Immature natural killer cell (primary cell): ENCODE measurements around the gene CHKB. TPM values are rescaled to one million over a fixed set of nuclear protein-coding genes. Genes with fewer than 3 reads are reported as not detected.

Experiments
- DNase-seq, 3 donors: peaks; one replicate each; pipeline ENCODE4 v3.0.0; 2022; ENCODE audit warnings: mixed read lengths in 1 of 3
- H3K27ac Mint-ChIP-seq, 6 donors: one replicate each; pipeline ENCODE4 v1.8.0; 2020; ENCODE audit warnings: mixed read lengths in 6 of 6, mild to moderate bottlenecking in 5 of 6, inconsistent platforms in 4 of 6, moderate library complexity in 3 of 6
- H3K27me3 Mint-ChIP-seq, 3 donors: one replicate each; pipeline ENCODE4 v1.8.0; 2020 to 2021; ENCODE audit warnings: low read depth in 3 of 3, mild to moderate bottlenecking in 3 of 3, mixed read lengths in 3 of 3, moderate library complexity in 3 of 3, inconsistent platforms in 1 of 3
- H3K36me3 Mint-ChIP-seq, 3 donors: one replicate each; pipeline ENCODE4 v1.8.0; 2020; ENCODE audit warnings: mixed read lengths in 3 of 3, inconsistent platforms in 2 of 3, mild to moderate bottlenecking in 2 of 3
- H3K4me1 Mint-ChIP-seq, 2 donors: one replicate each; pipeline ENCODE4 v1.8.0; 2020; ENCODE audit warnings: inconsistent platforms in 2 of 2, mild to moderate bottlenecking in 2 of 2, mixed read lengths in 2 of 2, moderate library complexity in 1 of 2
- H3K4me3 Mint-ChIP-seq, 5 donors: one replicate each; pipeline ENCODE4 v1.8.0; 2020; ENCODE audit warnings: mild to moderate bottlenecking in 5 of 5, mixed read lengths in 5 of 5, inconsistent platforms in 3 of 5, moderate library complexity in 3 of 5
- H3K9me3 Mint-ChIP-seq, 6 donors: one replicate each; pipeline ENCODE4 v1.8.0; 2020; ENCODE audit warnings: mild to moderate bottlenecking in 6 of 6, mixed read lengths in 6 of 6, inconsistent platforms in 4 of 6, moderate library complexity in 3 of 6
- polyA plus RNA-seq, 3 donors: library from polyadenylated mRNA; unstranded; fragments of 300-500 nt; fragmentation: Illumina TruSeq; gene quantifications; one replicate each; pipeline ENCODE4 v1.2.3, GENCODE V29; 2021

The CHKB gene
- polyA plus RNA-seq, 3 donors from 2014 or later: 44.0 to 51.3 (median 49.4) TPM

DNA sequence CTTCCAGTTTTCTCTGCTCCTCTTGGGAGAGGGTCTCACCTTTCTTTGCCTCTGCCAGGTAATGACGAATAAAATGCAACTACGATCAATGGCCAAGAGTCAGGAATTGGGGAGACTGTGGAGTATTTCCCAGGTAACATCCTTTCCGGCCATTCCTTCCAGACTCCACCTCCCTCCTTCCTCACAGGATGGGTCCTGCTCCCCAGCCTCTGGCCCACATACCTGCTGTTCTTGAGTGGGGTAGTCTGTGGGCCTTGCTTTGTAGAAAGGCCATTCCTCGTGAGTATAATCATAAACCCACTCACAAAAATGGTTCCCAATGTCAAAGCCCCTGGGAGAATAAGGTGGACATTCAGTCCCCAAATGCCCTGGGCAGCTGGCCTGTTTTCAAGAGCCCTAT, 2.9 kb downstream of the CHKB start:
- H3K4me3 Mint-ChIP-seq: no peak overlapping the region

DNA sequence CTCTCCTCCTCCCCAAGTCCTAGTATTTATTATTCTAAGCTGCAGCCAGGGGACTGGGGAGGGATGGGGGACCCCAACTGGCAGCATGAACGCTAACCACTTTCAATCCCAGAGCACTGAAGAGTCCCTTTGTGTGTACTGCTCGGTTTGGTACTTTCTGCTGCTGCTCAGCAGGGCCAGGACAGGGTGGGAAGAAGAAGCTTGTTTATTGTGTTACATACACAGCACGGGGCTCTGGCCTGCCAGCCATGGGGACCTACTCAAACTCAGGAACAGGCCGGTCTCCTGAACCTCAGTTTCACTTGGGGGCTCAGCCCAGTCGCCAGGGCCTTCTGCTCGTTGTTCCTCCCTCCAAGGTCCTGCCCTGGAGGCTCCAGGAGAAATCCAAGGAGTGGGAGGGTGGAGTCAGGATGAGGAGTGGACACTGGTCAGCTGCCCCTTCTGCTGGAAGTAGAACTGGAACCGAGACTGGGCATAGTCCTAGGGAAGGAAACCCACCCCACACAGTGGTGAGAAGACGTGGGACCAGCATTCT, 3.8 kb downstream of the CHKB start:
- peaks cover 0 to 7% (median 3%) of the 10 kb centered on the region in 3 donors for H3K36me3 Mint-ChIP-seq
- no peak overlapping the region for H3K27ac Mint-ChIP-seq
- peaks cover 13 to 35% of the 10 kb centered on the region in 2 donors for H3K4me1 Mint-ChIP-seq
- H3K4me3 Mint-ChIP-seq: no peak overlapping the region
- no peaks in the 10 kb centered on the region for H3K9me3 Mint-ChIP-seq
- H3K27me3 Mint-ChIP-seq: peaks cover 0 to 7% (median 6%) of the 10 kb centered on the region in 3 donors
- DNase-seq: no peak

More for the DNA sequence above, 2.9 kb downstream of the CHKB start:
- peaks cover 0 to 7% (median 3%) of the 10 kb centered on the region in 3 donors for H3K36me3 Mint-ChIP-seq
- peaks cover 0 to 7% (median 6%) of the 10 kb centered on the region in 3 donors for H3K27me3 Mint-ChIP-seq
- no peaks in the 10 kb centered on the region for H3K9me3 Mint-ChIP-seq
- H3K27ac Mint-ChIP-seq: peak overlapping the region in 1 of 6 donors; percentile 58
- no peak for DNase-seq
- peaks cover 13 to 36% of the 10 kb centered on the region in 2 donors for H3K4me1 Mint-ChIP-seq

- Mint-ChIP-seq H3K4me1 (peaks cover 7 to 29% of the 10 kb centered on the region in 2 donors), H3K4me3 (peak within 1 kb of the TSS in 1 of 5 donors; percentile 33), H3K9me3 (no peaks in the 10 kb centered on the region), H3K36me3 (peaks cover 0 to 7% (median 3%) of the 10 kb centered on the region in 3 donors), H3K27me3 (peaks cover 0 to 7% (median 4%) of the 10 kb centered on the region in 3 donors), H3K27ac (no peak within 1 kb of the TSS)
- no peak for DNase-seq
Measured at GRCh38 chr22:50577987-50578775, 4.5 kb downstream of the CHKB start, which contains the start of gene CPT1B. Gene CPT1B (minus strand): TSS chr22:50578427. CDS start chr22:50577915, 512 bp downstream.

DNA sequence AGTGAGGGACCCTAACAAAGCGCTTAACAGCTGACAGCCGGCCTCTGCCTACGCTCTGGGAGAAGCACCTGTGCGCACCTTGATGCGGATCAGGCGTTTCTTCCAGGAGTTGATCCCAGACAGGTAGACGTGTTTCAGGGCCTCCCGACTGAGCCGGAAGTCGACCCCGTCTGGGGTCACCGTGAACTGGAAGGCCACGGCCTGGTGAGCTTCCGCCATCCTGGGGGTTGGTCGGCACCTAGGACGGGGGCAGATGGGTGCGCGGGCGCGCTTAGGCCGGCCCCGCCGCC, 5.0 kb downstream of the CHKB start:
- no peaks in the 10 kb centered on the region for H3K9me3 Mint-ChIP-seq
- H3K36me3 Mint-ChIP-seq: peaks cover 0 to 7% (median 3%) of the 10 kb centered on the region in 3 donors
- no peak for DNase-seq
- peaks cover 5 to 26% of the 10 kb centered on the region in 2 donors for H3K4me1 Mint-ChIP-seq
- peaks cover 0 to 3% (median 2%) of the 10 kb centered on the region in 3 donors for H3K27me3 Mint-ChIP-seq
- no peak overlapping the region for H3K27ac Mint-ChIP-seq
- H3K4me3 Mint-ChIP-seq: peak overlapping the region in 1 of 5 donors; percentile 33

DNA sequence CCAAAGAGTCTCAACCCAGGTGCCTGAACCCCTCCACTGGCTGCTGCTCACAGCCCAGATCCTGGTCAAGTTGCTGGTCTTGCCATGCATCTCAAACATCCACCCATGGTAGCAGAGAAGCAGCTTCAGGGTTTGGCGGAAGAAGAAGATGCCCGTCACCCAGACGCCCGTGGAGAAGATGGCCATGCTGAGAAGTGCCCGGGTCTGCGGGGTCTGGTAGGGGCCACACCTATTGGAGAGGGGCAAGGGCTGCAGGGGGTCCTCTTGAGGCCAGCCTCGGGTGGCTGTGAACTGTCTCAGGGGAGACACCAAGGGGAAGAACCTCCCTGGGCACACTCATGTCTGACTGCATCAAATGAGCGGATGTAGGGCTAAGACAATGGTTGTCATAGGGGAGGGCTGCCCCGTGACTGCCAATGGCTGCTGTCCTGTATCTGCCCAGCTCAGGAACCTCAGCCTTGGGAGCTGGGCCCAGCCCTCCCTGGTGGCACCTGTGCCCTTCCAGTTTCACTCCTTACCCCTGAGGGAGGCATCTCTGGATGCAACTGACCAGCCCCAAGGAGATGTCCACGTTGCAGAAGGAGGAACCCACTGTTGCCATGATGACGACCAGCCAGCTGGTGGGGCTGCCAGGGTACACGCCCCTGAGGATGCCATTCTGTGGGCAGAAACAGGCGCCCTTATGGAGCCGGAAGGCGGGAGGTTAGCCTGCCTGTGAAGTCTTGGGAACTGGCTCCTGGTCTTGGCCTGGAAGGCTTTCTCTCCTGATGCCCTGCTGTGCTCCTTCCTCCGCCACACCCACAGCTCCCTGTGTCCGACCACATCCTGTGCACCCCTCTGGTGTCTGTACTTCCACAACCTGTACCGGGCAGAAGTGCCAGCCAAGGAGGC, 5.6 kb downstream of the CHKB start:
- Mint-ChIP-seq H3K4me1 (peaks cover 5 to 26% of the 10 kb centered on the region in 2 donors), H3K9me3 (no peaks in the 10 kb centered on the region), H3K27ac (no peak overlapping the region), H3K4me3 (peak overlapping the region in 1 of 5 donors; percentile 33), H3K36me3 (peaks cover 0 to 7% (median 3%) of the 10 kb centered on the region in 3 donors), H3K27me3 (peaks cover 2 to 3% (median 2%) of the 10 kb centered on the region in 3 donors)
- DNase-seq: no peak

GRCh38 chr22:50576070-50576469, 6.6 kb downstream of the CHKB start:
- DNase-seq: no peak
- H3K27ac Mint-ChIP-seq: no peak overlapping the region
- peaks cover 0 to 2% (median 2%) of the 10 kb centered on the region in 3 donors for H3K27me3 Mint-ChIP-seq
- no peak overlapping the region for H3K4me3 Mint-ChIP-seq
- H3K4me1 Mint-ChIP-seq: peaks cover 5 to 17% of the 10 kb centered on the region in 2 donors
- H3K9me3 Mint-ChIP-seq: no peaks in the 10 kb centered on the region
- H3K36me3 Mint-ChIP-seq: peaks cover 0 to 7% (median 3%) of the 10 kb centered on the region in 3 donors

DNA sequence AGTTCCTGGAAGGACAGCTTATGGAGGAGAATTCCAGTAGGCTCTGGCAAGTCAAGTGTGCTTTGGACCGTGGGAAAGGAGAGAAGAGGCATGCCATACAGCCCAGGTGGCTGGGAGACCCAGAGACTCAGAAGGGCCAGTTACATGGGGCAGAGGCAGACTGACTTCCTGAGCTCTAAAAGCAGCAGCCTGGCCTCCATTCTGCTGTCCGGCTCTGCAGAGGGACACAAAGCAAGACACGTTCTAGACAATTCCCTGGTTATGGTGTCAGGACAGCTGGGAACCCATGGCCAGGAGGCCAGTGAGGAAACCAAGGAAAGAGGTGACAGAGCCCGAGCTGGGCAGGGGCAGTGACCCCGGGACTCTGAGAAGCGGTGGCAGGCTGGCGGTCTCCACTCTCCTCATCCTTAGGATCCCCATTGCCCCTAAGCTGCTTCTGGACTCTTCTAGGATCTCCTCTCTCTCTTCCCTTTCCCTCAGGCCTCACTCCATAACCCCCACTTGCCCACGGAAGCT, 7.2 kb downstream of the CHKB start:
- Mint-ChIP-seq H3K4me3 (no peak overlapping the region), H3K27me3 (peaks cover 0 to 2% (median 2%) of the 10 kb centered on the region in 3 donors), H3K36me3 (peaks cover 0 to 7% (median 3%) of the 10 kb centered on the region in 3 donors), H3K27ac (peak overlapping the region in 1 of 6 donors; percentile 21), H3K4me1 (peaks cover 5 to 13% of the 10 kb centered on the region in 2 donors), H3K9me3 (no peaks in the 10 kb centered on the region)
- DNase-seq: no peak

DNA sequence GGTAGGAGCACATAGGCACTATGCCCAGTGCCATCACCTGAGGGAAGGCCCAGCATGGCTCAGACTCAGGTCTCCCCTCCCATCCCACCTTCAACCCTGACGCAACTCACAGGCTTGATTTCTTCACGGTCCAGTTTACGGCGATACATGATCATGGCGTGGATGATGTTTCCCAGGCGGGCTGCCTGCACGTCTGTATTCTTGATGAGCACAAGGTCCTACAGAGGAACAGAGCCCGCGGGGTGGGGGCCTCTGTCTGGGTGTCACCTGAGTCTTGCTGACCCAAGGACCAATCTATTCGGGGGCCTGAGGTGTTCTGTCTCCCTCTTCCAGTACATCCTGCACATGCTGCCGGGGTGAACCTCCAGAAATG, 8.3 kb downstream of the CHKB start:
- no peak for DNase-seq
- no peaks in the 10 kb centered on the region for H3K9me3 Mint-ChIP-seq
- no peak overlapping the region for H3K27ac Mint-ChIP-seq
- peaks cover 0 to 6% (median 0%) of the 10 kb centered on the region in 3 donors for H3K36me3 Mint-ChIP-seq
- no peak overlapping the region for H3K4me3 Mint-ChIP-seq
- peaks cover 0 to 2% (median 2%) of the 10 kb centered on the region in 3 donors for H3K27me3 Mint-ChIP-seq
- H3K4me1 Mint-ChIP-seq: peaks cover 5 to 8% of the 10 kb centered on the region in 2 donors

- no peaks in the 10 kb centered on the region for H3K9me3 Mint-ChIP-seq
- peaks cover 0 to 8% (median 0%) of the 10 kb centered on the region in 3 donors for H3K36me3 Mint-ChIP-seq
Measured at GRCh38 chr22:50573491-50574382, 8.9 kb downstream of the CHKB start.

DNA sequence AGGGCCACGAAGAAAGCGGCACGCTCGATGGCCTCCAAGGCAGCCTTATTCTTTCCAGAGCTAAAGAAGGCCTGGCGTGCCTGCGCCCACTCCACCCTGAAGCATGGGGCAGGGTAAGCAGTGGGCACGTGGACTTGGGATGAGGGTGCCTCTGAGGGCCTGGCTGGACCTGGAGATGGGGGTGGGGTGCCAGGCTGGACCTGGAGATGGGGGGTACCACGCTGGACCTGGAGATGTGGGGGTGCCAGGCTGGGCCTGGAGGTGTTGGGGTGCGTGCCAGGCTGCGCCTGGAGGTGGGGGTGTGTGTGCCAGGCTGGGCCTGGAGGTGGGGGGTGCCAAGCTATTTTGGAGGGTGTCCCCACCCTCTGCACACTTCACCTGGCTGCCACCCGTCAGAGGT, 9.7 kb downstream of the CHKB start:
- no peak overlapping the region for H3K27ac Mint-ChIP-seq
- DNase-seq: no peak
- peaks cover 5 to 8% of the 10 kb centered on the region in 2 donors for H3K4me1 Mint-ChIP-seq
- peaks cover 0 to 8% (median 0%) of the 10 kb centered on the region in 3 donors for H3K36me3 Mint-ChIP-seq
- no peak overlapping the region for H3K4me3 Mint-ChIP-seq
- peaks cover 0 to 2% (median 2%) of the 10 kb centered on the region in 3 donors for H3K27me3 Mint-ChIP-seq
- H3K9me3 Mint-ChIP-seq: no peaks in the 10 kb centered on the region

More at GRCh38 chr22:50573491-50574382, 8.9 kb downstream of the CHKB start:
- DNase-seq: no peak
- Mint-ChIP-seq H3K27ac (no peak overlapping the region), H3K4me1 (peaks cover 5 to 8% of the 10 kb centered on the region in 2 donors), H3K27me3 (peaks cover 0 to 2% (median 2%) of the 10 kb centered on the region in 3 donors), H3K4me3 (no peak overlapping the region)

GRCh38 chr22:50571264-50572175, 11.1 kb downstream of the CHKB start:
- Mint-ChIP-seq H3K27me3 (peaks cover 0 to 2% (median 0%) of the 10 kb centered on the region in 3 donors), H3K4me1 (no peaks in the 10 kb centered on the region), H3K36me3 (peaks cover 0 to 8% (median 0%) of the 10 kb centered on the region in 3 donors), H3K27ac (no peak overlapping the region), H3K9me3 (no peaks in the 10 kb centered on the region), H3K4me3 (no peak overlapping the region)
- no peak for DNase-seq

DNA sequence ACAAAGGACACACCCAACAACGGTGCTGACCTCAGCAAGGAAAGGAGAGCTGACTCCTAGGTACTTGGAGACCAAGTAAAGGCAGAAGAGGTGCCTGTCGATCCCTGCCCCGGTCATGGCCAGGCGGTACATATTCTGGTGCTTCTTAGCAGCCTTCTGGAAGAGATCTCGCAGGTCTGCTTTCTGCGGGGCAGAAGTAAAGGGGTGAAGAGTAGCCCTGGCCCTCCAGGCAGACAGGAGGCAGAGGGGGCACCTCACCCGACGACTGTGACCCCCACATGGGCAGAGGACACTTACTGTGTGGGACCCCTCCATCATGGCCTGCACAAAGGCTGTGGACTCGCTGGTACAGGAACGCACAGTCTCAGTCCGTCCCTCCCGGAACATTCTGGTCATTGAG, 11.8 kb downstream of the CHKB start:
- Mint-ChIP-seq H3K27me3 (peaks cover 0 to 2% (median 0%) of the 10 kb centered on the region in 3 donors), H3K36me3 (peaks cover 0 to 4% (median 0%) of the 10 kb centered on the region in 3 donors)

More for the DNA sequence above, 11.8 kb downstream of the CHKB start:
- DNase-seq: no peak
- H3K4me1 Mint-ChIP-seq: no peaks in the 10 kb centered on the region
- H3K4me3 Mint-ChIP-seq: no peak overlapping the region
- no peaks in the 10 kb centered on the region for H3K9me3 Mint-ChIP-seq
- H3K27ac Mint-ChIP-seq: no peak overlapping the region
